A375 (cell line): ENCODE results near the gene FAM98A. TPM values are rescaled to one million over a fixed set of nuclear protein-coding genes. Genes with fewer than 3 reads are reported as not detected.

Source experiments
- small RNA-seq: library from RNA; depleted of rRNA; stranded (forward); fragments of <200 nt; gene quantifications from one replicate; pipeline ENCODE3, GENCODE V24; 2014
- total RNA-seq: library from RNA; depleted of rRNA; stranded (reverse); fragments of >200 nt; shearing (Covaris generic); gene quantifications from 2 replicates; pipeline ENCODE4 v1.2.3, GENCODE V29; 2014; rRNA removed

FAM98A gene
- total RNA-seq: 31.6 and 39.9 TPM in 2 replicates

DNA sequence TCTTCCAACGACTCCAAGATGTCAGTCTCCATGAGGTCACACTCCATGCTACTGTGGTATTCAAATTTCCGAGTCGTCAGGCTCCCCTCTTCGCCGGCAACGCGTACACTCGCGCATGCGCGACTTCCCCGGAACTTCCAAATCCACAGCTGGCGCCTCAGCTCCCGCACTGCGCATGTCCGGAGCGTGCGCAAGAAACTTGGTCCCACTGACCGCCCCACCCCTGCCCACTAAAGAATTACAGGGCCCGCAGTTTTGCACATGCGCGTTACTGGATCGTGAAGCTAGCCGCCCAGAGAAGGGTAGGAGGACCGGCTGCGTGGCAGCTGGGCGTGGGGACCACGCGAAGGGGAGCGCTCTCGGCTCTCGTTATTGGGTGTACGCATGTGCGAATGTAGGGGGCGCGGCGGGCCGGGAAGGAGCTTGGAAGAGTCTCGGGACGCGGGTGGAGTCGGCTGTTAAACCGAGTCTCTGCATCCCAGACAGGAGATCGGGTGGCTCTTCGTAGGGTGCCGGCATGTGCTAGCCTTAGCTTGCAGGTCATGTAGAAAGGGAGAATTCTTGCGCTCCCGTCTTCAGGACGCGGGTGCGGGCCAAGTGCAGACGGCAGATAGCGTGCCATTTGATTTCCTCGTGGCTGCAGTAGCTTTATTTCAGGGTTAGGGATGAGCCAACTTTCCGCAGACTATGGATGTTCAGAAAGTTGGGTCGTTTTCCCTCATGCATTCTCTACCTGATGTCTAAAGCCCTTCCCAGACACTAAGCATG lies at the start of gene FAM98A:
Gene FAM98A (minus strand): TSS at position 125 of the 768 bp plus-strand sequence. CDS start 78 bp downstream, at position 47.

Small RNAs within 50 kb of the gene (small RNA-seq; reads per million reads assigned to genes)
- gene ATP6V0E1P3: not detected

Other genes starting within 250 kb of the FAM98A start
- gene RASGRP3, start 122.7 kb downstream of the FAM98A start, total RNA-seq: 0.45 and 3.2 TPM in 2 replicates